Uterus (tissue), 4 donors: Measurements from ENCODE around the gene LHX2. TPM values are rescaled to one million over a fixed set of nuclear protein-coding genes. Genes with fewer than 3 reads are reported as not detected.
"Not testable (repeated sequence)": the region's sequence is repeated elsewhere in the genome, so short reads cannot be mapped to it uniquely, and the experiment has no call there.

Source experiments
- DNase-seq, 2 donors: peaks; one replicate each; pipeline ENCODE4 v3.0.0-alpha.2; 2019 to 2020
- H3K27ac ChIP-seq, 2 donors: fragments of 200-600 bp; sonication (generic); 1 replicate in 1 of 2; 2 replicates in 1 of 2; pipeline ENCODE4 v1.5.1; 2016 to 2018
- H3K27me3 ChIP-seq, 2 donors: fragments of 200-600 bp; sonication (generic); one replicate each; pipeline ENCODE4 v1.5.1; 2018 to 2019; ENCODE audit warnings: control low read depth in 1 of 2
- H3K36me3 ChIP-seq, 2 donors: fragments of 200-600 bp; sonication (generic); one replicate each; pipeline ENCODE4 v1.5.1; 2019; ENCODE audit warnings: control low read depth in 1 of 2
- H3K4me1 ChIP-seq, 2 donors: fragments of 200-600 bp; sonication (generic); one replicate each; pipeline ENCODE4 v1.5.1; 2018 to 2019; ENCODE audit warnings: control low read depth in 1 of 2
- H3K4me3 ChIP-seq, 2 donors: fragments of 200-600 bp; sonication (generic); 1 replicate in 1 of 2; 2 replicates in 1 of 2; pipeline ENCODE4 v1.5.1; 2018 to 2019; ENCODE audit warnings: mild to moderate bottlenecking in 1 of 2
- H3K9me3 ChIP-seq, 2 donors: fragments of 200-600 bp; sonication (generic); one replicate each; pipeline ENCODE4 v1.5.1; 2019; ENCODE audit warnings: control low read depth in 1 of 2
- CTCF ChIP-seq, 4 experiments: fragments of 200-600 bp in 2 of 4; fragments of 450-650 bp in 2 of 4; sonication (generic) in 2 of 4; IDR thresholded peaks; one replicate each; pipeline ENCODE4 v1.5.1; 2016 to 2019; ENCODE audit warnings: antibody characterized with exemption in 4 of 4, mild to moderate bottlenecking in 2 of 4, moderate library complexity in 1 of 4
- POLR2A ChIP-seq, 2 donors: fragments of 450-650 bp; IDR thresholded peaks; one replicate each; pipeline ENCODE4 v1.6.1; 2016; ENCODE audit warnings: antibody characterized with exemption in 2 of 2, mild to moderate bottlenecking in 1 of 2, moderate library complexity in 1 of 2
- intact Hi-C: fragments of 100-400 bp; cut with DNase I; formaldehyde crosslinking; loops from one replicate; pipeline ENCODE4 v1.15.1; 2023; ENCODE audit warnings: low total_unique reads
- total RNA-seq, 4 donors: library from RNA; depleted of rRNA in 3 of 4; stranded (reverse); fragments of >200 nt in 3 of 4; gene quantifications; one replicate each; pipeline versions ENCODE4 v1.1.0 to v1.2.4, GENCODE V29; 2014 to 2023
- donor health status: DM: yes; HTN: yes; CAD: no.

The LHX2 gene
- total RNA-seq, 4 donors from 2014 or later: 0.14 TPM; not detected in 3

- no peaks in the 10 kb centered on the region for H3K4me1 ChIP-seq
- DNase-seq: no peak
- no peaks in the 10 kb centered on the region for H3K27me3 ChIP-seq
- H3K9me3 ChIP-seq: no peaks in the 10 kb centered on the region
- TF ChIP-seq POLR2A (IDR thresholded peaks at IDR 0.05) (no peak), CTCF (IDR thresholded peaks at IDR 0.05) (no peak)
- H3K4me3 ChIP-seq: no peak overlapping the region
- intact Hi-C loops: no loop called here
- H3K36me3 ChIP-seq: no peaks in the 10 kb centered on the region
- H3K27ac ChIP-seq: no peak overlapping the region
Observed at GRCh38 chr9:123972618-123973017, 39.0 kb upstream of the LHX2 start.

GRCh38 chr9:123973590-123974223 lies 37.9 kb upstream of the LHX2 start:
- H3K36me3 ChIP-seq: no peaks in the 10 kb centered on the region
- no peak overlapping the region for H3K4me3 ChIP-seq
- DNase-seq: no peak
- TF ChIP-seq CTCF (IDR thresholded peaks at IDR 0.05): no peak
- no peak for TF ChIP-seq POLR2A (IDR thresholded peaks at IDR 0.05)
- H3K27ac ChIP-seq: no peak overlapping the region
- intact Hi-C loops: no loop called here
- no peaks in the 10 kb centered on the region for H3K4me1 ChIP-seq
- no peaks in the 10 kb centered on the region for H3K27me3 ChIP-seq
- no peaks in the 10 kb centered on the region for H3K9me3 ChIP-seq

- intact Hi-C loops: no loop called here
- H3K9me3 ChIP-seq: no peaks in the 10 kb centered on the region
Observed at GRCh38 chr9:123974471-123974870, 37.1 kb upstream of the LHX2 start.

GRCh38 chr9:123975871-123976270 lies 35.7 kb upstream of the LHX2 start:
- no peak for TF ChIP-seq CTCF (IDR thresholded peaks at IDR 0.05)
- no peak for TF ChIP-seq POLR2A (IDR thresholded peaks at IDR 0.05)
- H3K9me3 ChIP-seq: no peaks in the 10 kb centered on the region
- no peaks in the 10 kb centered on the region for H3K27me3 ChIP-seq
- intact Hi-C loops: no loop called here
- H3K27ac ChIP-seq: no peak overlapping the region
- no peak overlapping the region for H3K4me3 ChIP-seq
- no peak for DNase-seq
- no peaks in the 10 kb centered on the region for H3K36me3 ChIP-seq
- H3K4me1 ChIP-seq: no peaks in the 10 kb centered on the region

More at GRCh38 chr9:123974471-123974870, 37.1 kb upstream of the LHX2 start:
- Histone ChIP-seq H3K36me3 (no peaks in the 10 kb centered on the region), H3K27me3 (no peaks in the 10 kb centered on the region), H3K27ac (no peak overlapping the region), H3K4me3 (no peak overlapping the region), H3K4me1 (no peaks in the 10 kb centered on the region)
- TF ChIP-seq POLR2A (IDR thresholded peaks at IDR 0.05) (no peak), CTCF (IDR thresholded peaks at IDR 0.05) (no peak)
- DNase-seq: no peak

- DNase-seq, H3K36me3 ChIP-seq, intact Hi-C loops, H3K4me1 ChIP-seq, H3K27ac ChIP-seq, H3K27me3 ChIP-seq, H3K4me3 ChIP-seq, H3K9me3 ChIP-seq: not testable (repeated sequence)
Observed at GRCh38 chr9:123976579-123976978, 35.0 kb upstream of the LHX2 start.

- H3K9me3 ChIP-seq: no peaks in the 10 kb centered on the region
Observed at GRCh38 chr9:123978981-123979380, 32.6 kb upstream of the LHX2 start.

More at GRCh38 chr9:123978981-123979380, 32.6 kb upstream of the LHX2 start:
- H3K4me1 ChIP-seq: no peaks in the 10 kb centered on the region
- H3K27me3 ChIP-seq: no peaks in the 10 kb centered on the region
- no peaks in the 10 kb centered on the region for H3K36me3 ChIP-seq
- no peak for DNase-seq
- intact Hi-C loops: no loop called here
- no peak overlapping the region for H3K27ac ChIP-seq
- H3K4me3 ChIP-seq: no peak overlapping the region
- no peak for TF ChIP-seq POLR2A (IDR thresholded peaks at IDR 0.05)
- no peak for TF ChIP-seq CTCF (IDR thresholded peaks at IDR 0.05)
